HEK293 (cell line): ENCODE data around the gene POLN.

Experiments
- CTCF ChIA-PET: fragments of 350-600 bp; formaldehyde crosslinking; extraction: SDS; loops from one replicate; lab custom pipeline; 2021; ENCODE audit warnings: antibody characterized with exemption; lab: Yijun Ruan, JAX
- POLR2A ChIA-PET: fragments of 300-600 bp; formaldehyde crosslinking; extraction: SDS; loops from one replicate; lab custom pipeline; 2020; ENCODE audit warnings: antibody characterized with exemption, inconsistent platforms; lab: Yijun Ruan, JAX
- H3K27ac ChIP-seq: fragments of 200-500 bp; sonication (Bioruptor generic); 2 replicates; pipeline ENCODE4 v1.5.1; 2014; ENCODE audit warnings: low read depth, low read length, control low read depth, inconsistent platforms; ENCODE audit errors: extremely low read depth
- H3K36me3 ChIP-seq, 2 experiments: fragments of 200-500 bp in 1 of 2; sonication (Bioruptor generic) in 1 of 2; 1 replicate in 1 of 2; 2 replicates in 1 of 2; pipeline ENCODE4 v1.5.1; 2014 to 2017; ENCODE audit warnings: inconsistent platforms in 2 of 2, low read length in 2 of 2; ENCODE audit not compliant: control insufficient read depth in 2 of 2, insufficient read depth in 1 of 2
- H3K4me1 ChIP-seq: fragments of 200-500 bp; sonication (Bioruptor generic); 2 replicates; pipeline ENCODE4 v1.5.1; 2014; ENCODE audit warnings: mild to moderate bottlenecking, low read length, inconsistent platforms; ENCODE audit not compliant: control insufficient read depth, insufficient read depth
- H3K4me3 ChIP-seq: 2 replicates; pipeline ENCODE4 v1.5.1; 2011; ENCODE audit warnings: low read depth, mild to moderate bottlenecking, control low read depth, low read length, moderate library complexity
- H3K9me3 ChIP-seq: fragments of 200-500 bp; sonication (Bioruptor generic); 2 replicates; pipeline ENCODE4 v1.5.1; 2014; ENCODE audit warnings: low read depth, low read length, inconsistent platforms; ENCODE audit not compliant: control insufficient read depth, insufficient read depth
- IKZF3 ChIP-seq: fragments of 450-650 bp; IDR thresholded peaks from 2 replicates; pipeline ENCODE4 v1.5.0; 2018; ENCODE audit warnings: missing biosample characterization, mild to moderate bottlenecking, missing genetic modification characterization, moderate library complexity
- KLF7 ChIP-seq: fragments of 450-650 bp; formaldehyde crosslinking; IDR thresholded peaks from 2 replicates; pipeline ENCODE4 v1.5.1; 2016; ENCODE audit warnings: missing biosample characterization, missing genetic modification characterization, borderline replicate concordance
- KLF8 ChIP-seq: fragments of 450-650 bp; formaldehyde crosslinking; IDR thresholded peaks from 2 replicates; pipeline ENCODE4 v1.5.1; 2016; ENCODE audit warnings: missing biosample characterization, missing genetic modification characterization
- MZF1 ChIP-seq: fragments of 450-650 bp; formaldehyde crosslinking; IDR thresholded peaks from 2 replicates; pipeline ENCODE4 v1.5.1; 2017; ENCODE audit warnings: missing biosample characterization, missing genetic modification characterization, borderline replicate concordance
- PBX3 ChIP-seq: sonication (generic); formaldehyde crosslinking; IDR thresholded peaks from 2 replicates; pipeline ENCODE4 v1.8.1; 2022; ENCODE audit warnings: mild to moderate bottlenecking, moderate library complexity, missing genetic modification reagents
- SALL2 ChIP-seq: fragments of 450-650 bp; formaldehyde crosslinking; IDR thresholded peaks from 2 replicates; pipeline ENCODE4 v1.5.0; 2017; ENCODE audit warnings: missing biosample characterization, mild to moderate bottlenecking, missing genetic modification characterization, borderline replicate concordance
- TRIM28 ChIP-seq: IDR thresholded peaks from 2 replicates; pipeline ENCODE4 v1.6.1; 2011; ENCODE audit warnings: low read length, control low read depth, borderline replicate concordance
- ZBTB1 ChIP-seq: fragments of 450-650 bp; formaldehyde crosslinking; IDR thresholded peaks from 2 replicates; pipeline ENCODE4 v1.5.1; 2016; ENCODE audit warnings: missing biosample characterization, missing genetic modification characterization
- ZNF138 ChIP-seq: fragments of 450-650 bp; formaldehyde crosslinking; IDR thresholded peaks from 2 replicates; pipeline ENCODE4 v1.5.1; 2016; ENCODE audit warnings: missing biosample characterization, missing genetic modification characterization, borderline replicate concordance
- ZNF140 ChIP-seq: fragments of 450-650 bp; formaldehyde crosslinking; IDR thresholded peaks from 2 replicates; pipeline ENCODE4 v1.5.1; 2016; ENCODE audit warnings: missing biosample characterization, missing genetic modification characterization
- ZNF2 ChIP-seq: fragments of 450-650 bp; formaldehyde crosslinking; IDR thresholded peaks from 2 replicates; pipeline ENCODE4 v1.5.1; 2016; ENCODE audit warnings: missing biosample characterization, missing genetic modification characterization
- ZNF223 ChIP-seq: fragments of 450-650 bp; formaldehyde crosslinking; IDR thresholded peaks from 2 replicates; pipeline ENCODE4 v1.5.1; 2016; ENCODE audit warnings: missing biosample characterization, missing genetic modification characterization
- ZNF292 ChIP-seq: fragments of 450-650 bp; formaldehyde crosslinking; IDR thresholded peaks from 2 replicates; pipeline ENCODE4 v1.5.1; 2016; ENCODE audit warnings: low read depth, missing biosample characterization, missing genetic modification characterization, borderline replicate concordance
- ZNF37A ChIP-seq: fragments of 450-650 bp; IDR thresholded peaks from 2 replicates; pipeline ENCODE4 v1.5.1; 2018; ENCODE audit warnings: missing biosample characterization, missing genetic modification characterization
- ZNF391 ChIP-seq: fragments of 450-650 bp; formaldehyde crosslinking; IDR thresholded peaks from 2 replicates; pipeline ENCODE4 v1.5.1; 2016; ENCODE audit warnings: low read depth, missing biosample characterization, missing genetic modification characterization, borderline replicate concordance
- ZNF398 ChIP-seq: fragments of 450-650 bp; formaldehyde crosslinking; IDR thresholded peaks from 2 replicates; pipeline ENCODE4 v1.5.1; 2017; ENCODE audit warnings: missing biosample characterization, missing genetic modification characterization
- ZNF544 ChIP-seq: fragments of 450-650 bp; formaldehyde crosslinking; IDR thresholded peaks from 2 replicates; pipeline ENCODE4 v1.5.0; 2017; ENCODE audit warnings: missing biosample characterization, missing genetic modification characterization
- ZNF548 ChIP-seq: fragments of 450-650 bp; formaldehyde crosslinking; IDR thresholded peaks from 2 replicates; pipeline ENCODE4 v1.5.1; 2016; ENCODE audit warnings: missing biosample characterization, missing genetic modification characterization
- ZNF555 ChIP-seq: fragments of 450-650 bp; formaldehyde crosslinking; conservative IDR thresholded peaks from 2 replicates; pipeline ENCODE4 v1.5.1; 2017; ENCODE audit warnings: missing biosample characterization, mild to moderate bottlenecking, missing genetic modification characterization, inconsistent platforms
- ZNF747 ChIP-seq: fragments of 450-650 bp; formaldehyde crosslinking; IDR thresholded peaks from 2 replicates; pipeline ENCODE4 v1.5.1; 2016; ENCODE audit warnings: missing biosample characterization, missing genetic modification characterization
- TF ChIP-seq, protein P1 (sequence below): fragments of 450-650 bp; formaldehyde crosslinking; IDR thresholded peaks from 2 replicates; pipeline ENCODE4 v1.5.1; 2016; ENCODE audit warnings: missing biosample characterization, missing genetic modification characterization

POLN gene

DNA sequence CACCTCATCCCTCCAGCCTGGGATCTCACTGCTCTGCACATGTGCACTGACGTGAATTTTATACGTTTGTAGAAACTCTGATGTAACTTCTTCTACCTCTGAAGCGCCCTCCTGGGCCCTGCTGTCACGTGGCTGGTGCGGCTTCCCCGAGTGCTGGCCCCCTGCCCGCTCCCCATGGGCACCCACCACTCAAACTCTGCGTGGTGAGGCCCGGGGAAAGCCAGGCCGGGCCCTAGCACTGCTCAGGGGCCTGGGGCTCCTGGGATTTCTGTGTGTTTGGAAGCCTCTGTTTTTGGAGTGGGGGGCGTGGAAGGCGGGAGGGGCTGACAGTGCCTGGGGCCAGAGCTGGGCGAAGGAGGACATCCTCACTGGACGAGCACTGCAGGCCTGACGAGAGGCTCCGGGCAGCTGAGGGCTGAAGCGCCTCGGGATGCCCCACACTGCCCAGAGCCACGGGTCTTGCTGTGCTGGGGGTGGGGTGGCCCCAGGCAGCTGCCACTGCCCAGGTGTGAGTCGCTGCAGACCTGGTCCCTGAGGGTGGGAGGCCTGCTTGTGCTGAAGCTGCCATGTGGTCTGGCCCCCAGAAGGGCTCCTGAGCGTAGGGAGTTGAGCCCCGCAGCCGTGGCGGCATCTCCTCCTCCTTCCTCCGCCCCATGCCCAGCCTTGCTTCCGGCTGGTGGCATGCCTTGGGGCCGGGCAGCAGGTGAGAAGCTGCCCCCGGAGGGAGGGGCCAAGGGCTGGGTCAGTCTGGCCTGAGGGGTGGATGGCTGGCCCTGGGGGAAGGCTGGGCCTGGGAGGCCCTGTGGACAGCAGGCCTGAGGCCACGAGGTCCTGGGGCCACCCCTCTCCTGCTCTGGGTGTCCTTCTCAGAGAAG lies 175.1 kb downstream of the POLN start (continued):
- peak; percentile 19; the same call in 1 of the 2 replicates for TF ChIP-seq KLF8 (tag by site-specific recombination)

GRCh38 chr4:2066011-2066551 lies 175.8 kb downstream of the POLN start:
- H3K4me3 ChIP-seq = no peak overlapping the region
- no peak overlapping the region for H3K27ac ChIP-seq
- H3K9me3 ChIP-seq = no peaks in the 10 kb centered on the region
- peaks cover 0 to 38% of the 10 kb centered on the region in 2 experiments; a peak in 1 of 3 replicates for H3K36me3 ChIP-seq
- POLR2A ChIA-PET = no interaction called here
- TF ChIP-seq IKZF3 = no peak
- TF ChIP-seq KLF7 = no peak
- TF ChIP-seq ZNF2 = no peak
- TF ChIP-seq, protein P1, sequence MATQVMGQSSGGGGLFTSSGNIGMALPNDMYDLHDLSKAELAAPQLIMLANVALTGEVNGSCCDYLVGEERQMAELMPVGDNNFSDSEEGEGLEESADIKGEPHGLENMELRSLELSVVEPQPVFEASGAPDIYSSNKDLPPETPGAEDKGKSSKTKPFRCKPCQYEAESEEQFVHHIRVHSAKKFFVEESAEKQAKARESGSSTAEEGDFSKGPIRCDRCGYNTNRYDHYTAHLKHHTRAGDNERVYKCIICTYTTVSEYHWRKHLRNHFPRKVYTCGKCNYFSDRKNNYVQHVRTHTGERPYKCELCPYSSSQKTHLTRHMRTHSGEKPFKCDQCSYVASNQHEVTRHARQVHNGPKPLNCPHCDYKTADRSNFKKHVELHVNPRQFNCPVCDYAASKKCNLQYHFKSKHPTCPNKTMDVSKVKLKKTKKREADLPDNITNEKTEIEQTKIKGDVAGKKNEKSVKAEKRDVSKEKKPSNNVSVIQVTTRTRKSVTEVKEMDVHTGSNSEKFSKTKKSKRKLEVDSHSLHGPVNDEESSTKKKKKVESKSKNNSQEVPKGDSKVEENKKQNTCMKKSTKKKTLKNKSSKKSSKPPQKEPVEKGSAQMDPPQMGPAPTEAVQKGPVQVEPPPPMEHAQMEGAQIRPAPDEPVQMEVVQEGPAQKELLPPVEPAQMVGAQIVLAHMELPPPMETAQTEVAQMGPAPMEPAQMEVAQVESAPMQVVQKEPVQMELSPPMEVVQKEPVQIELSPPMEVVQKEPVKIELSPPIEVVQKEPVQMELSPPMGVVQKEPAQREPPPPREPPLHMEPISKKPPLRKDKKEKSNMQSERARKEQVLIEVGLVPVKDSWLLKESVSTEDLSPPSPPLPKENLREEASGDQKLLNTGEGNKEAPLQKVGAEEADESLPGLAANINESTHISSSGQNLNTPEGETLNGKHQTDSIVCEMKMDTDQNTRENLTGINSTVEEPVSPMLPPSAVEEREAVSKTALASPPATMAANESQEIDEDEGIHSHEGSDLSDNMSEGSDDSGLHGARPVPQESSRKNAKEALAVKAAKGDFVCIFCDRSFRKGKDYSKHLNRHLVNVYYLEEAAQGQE (tag by site-specific recombination) = no peak
- no peak for TF ChIP-seq ZNF747 (tag by site-specific recombination)
- TF ChIP-seq ZNF555 (tag by site-specific recombination) = no peak
- TF ChIP-seq ZNF292 = no peak
- TF ChIP-seq SALL2 = no peak
- no peaks in the 10 kb centered on the region for H3K4me1 ChIP-seq
- CTCF ChIA-PET = no interaction called here

DNA sequence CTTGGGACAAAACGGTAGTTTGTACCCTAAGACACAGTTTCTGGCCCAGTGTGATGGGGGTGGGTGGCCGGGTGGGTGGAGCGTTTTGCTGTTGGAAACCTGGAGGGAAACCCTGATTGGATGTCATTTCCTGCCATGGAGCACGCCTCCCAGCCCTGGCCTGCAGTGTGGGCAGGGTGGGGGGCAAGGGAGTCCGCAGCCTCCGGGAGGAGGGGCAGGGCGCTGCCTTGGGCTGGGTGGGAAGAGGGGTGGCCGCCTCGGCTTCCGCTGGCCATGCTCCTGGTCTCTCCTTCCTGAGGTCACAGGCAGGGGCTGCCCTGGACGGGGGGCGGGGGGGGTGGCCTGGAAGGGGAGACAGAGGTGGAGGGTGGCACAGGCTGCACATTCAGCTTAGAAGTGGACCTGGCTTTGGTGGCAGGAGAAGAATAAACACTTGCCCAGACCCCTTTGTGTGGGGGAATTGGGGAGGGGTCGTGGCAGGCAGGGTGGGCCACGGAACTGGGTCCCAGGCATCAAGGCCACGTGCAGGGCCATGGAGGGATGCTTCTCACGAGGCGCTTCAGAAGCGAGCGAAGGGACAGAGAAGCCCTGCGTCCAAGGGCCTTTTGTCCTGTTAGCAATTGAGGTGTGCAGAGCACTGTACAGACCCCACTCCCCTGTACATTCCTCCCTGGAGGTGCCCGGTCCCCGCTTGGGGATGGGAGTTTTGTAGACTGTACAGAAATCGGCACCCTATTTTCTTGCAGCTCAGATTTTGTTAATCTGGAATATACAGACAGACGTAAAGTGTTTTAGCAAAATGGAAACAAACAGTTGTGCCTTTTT lies 176.6 kb downstream of the POLN start:
- Histone ChIP-seq H3K27ac (no peak overlapping the region), H3K36me3 (peaks cover 0 to 39% of the 10 kb centered on the region in 2 experiments; a peak in 1 of 3 replicates), H3K4me3 (no peak overlapping the region), H3K9me3 (no peaks in the 10 kb centered on the region), H3K4me1 (no peaks in the 10 kb centered on the region)
- no peak for TF ChIP-seq ZNF391
- no peak for TF ChIP-seq ZNF138 (tag by site-specific recombination)
- TF ChIP-seq MZF1 (tag by site-specific recombination) = no peak
- CTCF ChIA-PET = no interaction called here
- POLR2A ChIA-PET = no interaction called here

DNA sequence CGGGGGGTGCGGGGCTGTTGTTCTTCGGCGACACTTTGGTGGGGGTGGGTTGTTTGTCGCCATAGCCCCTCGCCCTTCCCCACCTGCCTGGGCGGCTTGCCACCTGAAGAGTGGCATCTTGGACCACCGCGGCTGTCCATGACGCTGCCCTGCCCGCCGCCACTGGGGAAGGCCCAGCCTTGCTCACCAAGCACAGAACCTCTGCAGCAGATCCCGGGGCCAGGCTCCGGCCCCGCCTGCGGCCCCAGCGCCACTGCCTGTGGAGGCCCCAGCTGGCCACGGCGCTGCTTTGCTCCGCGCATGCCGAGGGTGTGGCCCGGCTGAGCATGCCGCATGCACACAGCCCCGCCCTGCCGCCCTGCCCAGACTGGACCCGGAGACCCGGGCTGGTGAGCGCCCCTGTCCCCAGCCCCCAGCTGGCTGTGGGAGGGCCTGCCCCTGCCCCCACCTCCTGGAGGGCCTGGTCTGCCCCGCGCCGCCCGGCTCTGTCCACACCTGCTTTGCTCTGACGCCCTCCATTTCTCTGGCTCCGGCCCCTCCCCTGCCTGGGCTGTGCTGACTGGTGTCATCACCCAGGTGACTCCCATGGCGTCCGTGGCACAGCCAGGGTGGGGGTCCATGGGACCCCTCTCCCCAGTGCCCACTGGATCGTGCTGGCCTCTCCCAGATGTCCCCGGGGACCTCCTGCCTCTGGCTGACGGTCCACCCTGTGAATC lies 177.5 kb downstream of the POLN start:
- ChIA-PET POLR2A (no interaction called here), CTCF (no interaction called here)
- Histone ChIP-seq H3K4me1 (no peaks in the 10 kb centered on the region), H3K27ac (no peak overlapping the region), H3K9me3 (no peaks in the 10 kb centered on the region), H3K4me3 (no peak overlapping the region), H3K36me3 (peaks cover 0 to 39% of the 10 kb centered on the region in 2 experiments; a peak in 1 of 3 replicates)
- TF ChIP-seq ZNF37A (tag by site-specific recombination) (no peak), ZNF398 (tag by site-specific recombination) (no peak), PBX3 (CRISPR knock-in tag) (no peak), ZNF140 (no peak), ZNF223 (tag by site-specific recombination) (no peak), ZNF548 (no peak), ZBTB1 (tag by site-specific recombination) (no peak), TRIM28 (no peak), ZNF544 (tag by site-specific recombination) (no peak)
